Erythroblast (primary cell): ENCODE data around the gene HNRNPAB.

ENCODE experiments used
- GATA1 ChIP-seq: IDR thresholded peaks from 2 replicates; pipeline ENCODE4 v1.6.1; 2011; ENCODE audit warnings: low read depth, mild to moderate bottlenecking, control low read depth, low read length, moderate library complexity
- POLR2A ChIP-seq: IDR thresholded peaks from 2 replicates; pipeline ENCODE4 v1.6.1; 2011; ENCODE audit warnings: mild to moderate bottlenecking, low read length

DNA sequence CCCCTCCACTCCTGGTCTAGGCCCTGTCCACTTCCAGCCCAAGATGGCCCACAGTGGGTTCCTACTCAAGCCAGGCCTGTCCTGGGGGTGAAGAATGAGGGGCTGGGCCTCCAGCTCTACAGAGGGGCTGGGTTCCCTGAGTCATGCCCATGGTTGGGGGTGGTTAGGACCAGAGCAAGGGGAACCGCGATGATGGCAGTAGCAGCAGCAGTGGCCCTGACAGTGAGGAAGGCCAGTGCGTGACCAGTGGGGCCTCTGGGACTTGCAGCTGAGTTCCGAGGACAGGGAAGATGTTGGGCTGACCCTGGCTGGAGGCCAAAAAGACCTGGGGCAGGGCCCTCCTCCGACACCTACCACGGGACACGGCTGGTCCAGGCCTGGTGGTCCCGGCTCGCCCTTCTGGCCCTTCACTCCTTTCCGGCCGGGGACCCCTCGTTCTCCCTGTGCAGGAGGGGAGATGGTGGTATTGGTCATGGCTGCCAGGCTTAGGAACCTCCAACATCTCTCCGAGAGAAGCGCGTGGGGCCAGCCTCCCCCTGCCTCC lies 37.4 kb downstream of the HNRNPAB start:
- no peak for TF ChIP-seq POLR2A
- TF ChIP-seq GATA1 = no peak
